ENCODE data around the gene PACS2. TPM values are rescaled to one million over a fixed set of nuclear protein-coding genes. Genes with fewer than 3 reads are reported as not detected.

The PACS2 gene
- total RNA-seq, 2 experiments from 2014 or later = 26.7 to 30.4 TPM

- no peaks in the 10 kb centered on the region for H3K9me3 Mint-ChIP-seq
- H3K27me3 Mint-ChIP-seq = no peaks in the 10 kb centered on the region
- POLR2A ChIA-PET = no interaction called here
Observed at GRCh38 chr14:105368910-105369652, 54.5 kb downstream of the PACS2 start.

GRCh38 chr14:105369653-105370040, 55.1 kb downstream of the PACS2 start:
- ChIA-PET POLR2A (no interaction called here), CTCF (interaction anchor here (0.7 to 5.1 kb wide), 12 partner anchors 10 to 163 kb away, joined by 3 to 84 read pairs (median 8); no protein-coding TSS in a partner anchor)
- ATAC-seq (no peak), DNase-seq (no peak)
- Mint-ChIP-seq H3K4me1 (ENCODE audit: low read depth) (peaks cover 8% of the 10 kb centered on the region), H3K27me3 (no peaks in the 10 kb centered on the region), H3K27ac (no peak overlapping the region), H3K4me3 (no peak overlapping the region), H3K36me3 (ENCODE audit: low read depth) (peaks cover 4% of the 10 kb centered on the region), H3K9me3 (no peaks in the 10 kb centered on the region)
- intact Hi-C loops (cut with micrococcal nuclease) = loop anchor here (5.0 to 10.0 kb wide), 2 partner anchors 75 to 118 kb away; partner anchors contain the start of gene CRIP1
- no peak for TF ChIP-seq CTCF (IDR thresholded peaks at IDR 0.05)

More at GRCh38 chr14:105368910-105369652, 54.5 kb downstream of the PACS2 start:
- DNase-seq (no peak), ATAC-seq (no peak)
- Mint-ChIP-seq H3K36me3 (ENCODE audit: low read depth) (peaks cover 4% of the 10 kb centered on the region), H3K4me1 (ENCODE audit: low read depth) (peaks cover 9% of the 10 kb centered on the region), H3K27ac (no peak overlapping the region), H3K4me3 (no peak overlapping the region)
- intact Hi-C loops (cut with micrococcal nuclease) = no loop called here
- TF ChIP-seq CTCF (IDR thresholded peaks at IDR 0.05) = no peak
- CTCF ChIA-PET = interaction anchor here (1.2 to 2.9 kb wide), 2 partner anchors 121 to 160 kb away, joined by 11 to 12 read pairs; no protein-coding TSS in a partner anchor

- H3K4me3 Mint-ChIP-seq = no peak overlapping the region
- DNase-seq (no peak), ATAC-seq (no peak)
- no peaks in the 10 kb centered on the region for H3K27me3 Mint-ChIP-seq
- intact Hi-C loops (cut with micrococcal nuclease) = loop anchor here (5.0 to 10.0 kb wide), 2 partner anchors 70 to 113 kb away; partner anchors contain the start of gene CRIP1
- no peak for TF ChIP-seq CTCF (IDR thresholded peaks at IDR 0.05)
- H3K36me3 Mint-ChIP-seq (ENCODE audit: low read depth) = peaks cover 4% of the 10 kb centered on the region
- ChIA-PET CTCF (interaction anchor here (5.1 kb wide), 1 partner anchor 115 kb away, joined by 84 read pairs; no protein-coding TSS in a partner anchor), POLR2A (no interaction called here)
- H3K4me1 Mint-ChIP-seq (ENCODE audit: low read depth) = peaks cover 13% of the 10 kb centered on the region
- no peak overlapping the region for H3K27ac Mint-ChIP-seq
- no peaks in the 10 kb centered on the region for H3K9me3 Mint-ChIP-seq
Observed at GRCh38 chr14:105374389-105374788, 59.8 kb downstream of the PACS2 start.

- no peak for TF ChIP-seq CTCF (IDR thresholded peaks at IDR 0.05)
- POLR2A ChIA-PET = interaction anchor here (0.6 to 0.9 kb wide), 2 partner anchors 36 to 116 kb away, joined by 3 read pairs; no protein-coding TSS in a partner anchor
- Mint-ChIP-seq H3K4me1 (ENCODE audit: low read depth) (peaks cover 13% of the 10 kb centered on the region), H3K36me3 (ENCODE audit: low read depth) (peaks cover 3% of the 10 kb centered on the region), H3K27ac (peak overlapping the region; percentile 67), H3K9me3 (no peaks in the 10 kb centered on the region), H3K4me3 (no peak overlapping the region), H3K27me3 (no peaks in the 10 kb centered on the region)
- intact Hi-C loops (cut with micrococcal nuclease) = loop anchor here (10.0 kb wide), 1 partner anchor 69 kb away; no protein-coding TSS in a partner anchor
- DNase-seq (peak; percentile 92), ATAC-seq (peak; percentile 83)
- CTCF ChIA-PET = interaction anchor here (0.7 to 1.9 kb wide), 2 partner anchors 114 to 116 kb away, joined by 3 to 5 read pairs; no protein-coding TSS in a partner anchor
Observed at GRCh38 chr14:105375635-105376057, 61.1 kb downstream of the PACS2 start.

All from activated CD8-positive, alpha-beta T cell treated with anti-CD3 and anti-CD28 coated beads for 36 hours (primary cell).